GM21381 (cell line): ENCODE data around the gene GJC2.

Source experiments
- ATAC-seq: cut with Tn5 transposase; IDR thresholded peaks from one replicate; pipeline ENCODE4 v1.9.1; 2021; ENCODE audit warnings: mild to moderate bottlenecking, moderate library complexity; ENCODE audit not compliant: unreplicated experiment

The GJC2 gene

GRCh38 chr1:228144193-228144992, 5.3 kb upstream of the GJC2 start:
- no peak for ATAC-seq

GRCh38 chr1:228144993-228145343, 4.8 kb upstream of the GJC2 start:
- no peak for ATAC-seq

- ATAC-seq = no peak
These were observed 4.0 kb upstream of the GJC2 start for GRCh38 chr1:228145463-228146416.

- no peak for ATAC-seq
These were observed 3.1 kb upstream of the GJC2 start for GRCh38 chr1:228146417-228147150.

- ATAC-seq = no peak
These were observed 2.5 kb upstream of the GJC2 start for GRCh38 chr1:228147151-228147693.

- ATAC-seq = no peak
These were observed 2.0 kb upstream of the GJC2 start for GRCh38 chr1:228147768-228148167.

- ATAC-seq = no peak
These were observed 1.4 kb upstream of the GJC2 start for GRCh38 chr1:228148196-228148861.

GRCh38 chr1:228148935-228149405, 760 bp upstream of the GJC2 start:
- ATAC-seq = no peak

- no peak for ATAC-seq
These were observed 360 bp downstream of the GJC2 start for GRCh38 chr1:228150120-228150460.

GRCh38 chr1:228150461-228151179, 890 bp downstream of the GJC2 start:
- no peak for ATAC-seq

- ATAC-seq = no peak
These were observed 1.6 kb downstream of the GJC2 start for GRCh38 chr1:228151180-228151925.

- ATAC-seq = no peak
These were observed 2.6 kb downstream of the GJC2 start for GRCh38 chr1:228152097-228152917.

GRCh38 chr1:228152918-228153258, 3.2 kb downstream of the GJC2 start:
- no peak for ATAC-seq

GRCh38 chr1:228154021-228154669, 4.4 kb downstream of the GJC2 start:
- ATAC-seq = no peak

GRCh38 chr1:228154670-228155571, 5.2 kb downstream of the GJC2 start:
- ATAC-seq = no peak

- no peak for ATAC-seq
These were observed 6.1 kb downstream of the GJC2 start for GRCh38 chr1:228155596-228156514.
